22Rv1 (cell line): Measurements from ENCODE around the gene UGT1A8.

Experiments
- ZFX ChIP-seq: fragments of 450-650 bp; IDR thresholded peaks from 2 replicates; pipeline ENCODE4 v1.6.1; 2017; ENCODE audit warnings: antibody characterized with exemption, borderline replicate concordance
- TF ChIP-seq, protein P1 (sequence below): fragments of 450-650 bp; IDR thresholded peaks from 2 replicates; pipeline ENCODE4 v1.5.1; 2017; ENCODE audit warnings: mild to moderate bottlenecking

GRCh38 chr2:233789554-233789953 lies 172.1 kb downstream of the UGT1A8 start:
- TF ChIP-seq, protein P1, sequence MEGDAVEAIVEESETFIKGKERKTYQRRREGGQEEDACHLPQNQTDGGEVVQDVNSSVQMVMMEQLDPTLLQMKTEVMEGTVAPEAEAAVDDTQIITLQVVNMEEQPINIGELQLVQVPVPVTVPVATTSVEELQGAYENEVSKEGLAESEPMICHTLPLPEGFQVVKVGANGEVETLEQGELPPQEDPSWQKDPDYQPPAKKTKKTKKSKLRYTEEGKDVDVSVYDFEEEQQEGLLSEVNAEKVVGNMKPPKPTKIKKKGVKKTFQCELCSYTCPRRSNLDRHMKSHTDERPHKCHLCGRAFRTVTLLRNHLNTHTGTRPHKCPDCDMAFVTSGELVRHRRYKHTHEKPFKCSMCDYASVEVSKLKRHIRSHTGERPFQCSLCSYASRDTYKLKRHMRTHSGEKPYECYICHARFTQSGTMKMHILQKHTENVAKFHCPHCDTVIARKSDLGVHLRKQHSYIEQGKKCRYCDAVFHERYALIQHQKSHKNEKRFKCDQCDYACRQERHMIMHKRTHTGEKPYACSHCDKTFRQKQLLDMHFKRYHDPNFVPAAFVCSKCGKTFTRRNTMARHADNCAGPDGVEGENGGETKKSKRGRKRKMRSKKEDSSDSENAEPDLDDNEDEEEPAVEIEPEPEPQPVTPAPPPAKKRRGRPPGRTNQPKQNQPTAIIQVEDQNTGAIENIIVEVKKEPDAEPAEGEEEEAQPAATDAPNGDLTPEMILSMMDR = no peak
- TF ChIP-seq ZFX = no peak
